ENCODE measurements around the gene SDSL. TPM values are rescaled to one million over a fixed set of nuclear protein-coding genes. Genes with fewer than 3 reads are reported as not detected.

The SDSL gene
- total and polyA plus RNA-seq, 2 of the 4 experiments (the other 2 are of a cell fraction): 6.3 to 10.9 TPM

- DNase-seq (no peak), ATAC-seq (ENCODE audit: low read depth) (peak; percentile 66)
- Histone ChIP-seq H3K14ac (replicated peaks; ENCODE audit: low read depth, low read length) (no peak overlapping the region), H3K79me1 (ENCODE audit: low read depth in 1 of 2, low read length in 2 of 2) (no peaks in the 10 kb centered on the region), H4K5ac (ENCODE audit: low read depth, low read length) (no peak overlapping the region), H2AFZ (replicated peaks; ENCODE audit: low read length, poor library complexity) (no peak overlapping the region), H2BK20ac (ENCODE audit: low read depth, low read length) (no peak overlapping the region), H3K27ac (ENCODE audit: insufficient read depth, low read length) (no peak overlapping the region), H3K36me3 (ENCODE audit: control insufficient read depth, insufficient read depth, low read length) (no peaks in the 10 kb centered on the region), H3K4me3 (ENCODE audit: insufficient read depth, low read depth, low read length) (no peak overlapping the region), H3K18ac (ENCODE audit: low read depth, low read length) (no peak overlapping the region), H3K4me1 (ENCODE audit: control insufficient read depth, insufficient read depth, low read length) (no peaks in the 10 kb centered on the region), H4K91ac (ENCODE audit: insufficient read depth, low read depth, low read length) (no peak overlapping the region), H2AK5ac (ENCODE audit: low read depth, low read length) (no peak overlapping the region), H3K9ac (ENCODE audit: low read depth, low read length) (no peak overlapping the region), H3K56ac (ENCODE audit: extremely low read depth, insufficient read depth, low read length) (no peak overlapping the region), H4K20me1 (ENCODE audit: insufficient read depth, low read length) (no peaks in the 10 kb centered on the region), H2BK120ac (ENCODE audit: low read depth, low read length) (no peak overlapping the region), H2BK15ac (ENCODE audit: low read depth, low read length) (no peak overlapping the region), H4K8ac (ENCODE audit: low read depth in 2 of 2, low read length in 2 of 2) (no peak overlapping the region), H3K9me3 (ENCODE audit: control insufficient read depth, insufficient read depth, low read length) (no peaks in the 10 kb centered on the region), H3K9me1 (ENCODE audit: insufficient read depth, low read length) (no peaks in the 10 kb centered on the region), H3K4ac (ENCODE audit: low read depth, low read length) (no peak overlapping the region), H3K4me2 (ENCODE audit: low read depth, low read length) (no peak overlapping the region), H3K23ac (ENCODE audit: low read depth, low read length) (no peak overlapping the region), H2BK5ac (ENCODE audit: low read depth, low read length, poor library complexity, severe bottlenecking) (no peak overlapping the region), H2AK9ac (replicated peaks; ENCODE audit: low read depth, low read length, poor library complexity) (no peak overlapping the region), H3K27me3 (ENCODE audit: control insufficient read depth, insufficient read depth, low read length) (peaks cover 3% of the 10 kb centered on the region; the same call in 1 of the 2 replicates)
- no CpG with 5 or more reads among the region's 6 CpGs for WGBS, 2 experiments (ENCODE audit: extremely low coverage in 2 of 2, insufficient read length in 1 of 2)
- no TSS peak for BruUV-seq (replicated peaks)
- dilution Hi-C loops (cut with HindIII; ENCODE audit: low sequenced_read_pairs, unreplicated experiment): no loop called here
- TF ChIP-seq BHLHE40 (IDR thresholded peaks at IDR 0.05; ENCODE audit: low read depth, low read length) (no peak; the same call in 1 of the 2 replicates), MAZ (IDR thresholded peaks at IDR 0.05; ENCODE audit: borderline replicate concordance, low read depth, low read length) (no peak), RAD21 (IDR thresholded peaks at IDR 0.05; ENCODE audit: low read length) (no peak), MAFK (IDR thresholded peaks at IDR 0.05; ENCODE audit: low read depth, low read length) (no peak)
- intact Hi-C loops (cut with micrococcal nuclease): no loop called here
- POLR2A ChIA-PET (ENCODE audit: unreplicated experiment): no interaction called here
- in situ Hi-C loops (cut with MboI; ENCODE audit: low sequenced_read_pairs): no loop called here
- CTCF ChIA-PET: interaction anchor here (0.6 kb wide), 1 partner anchor 94 kb away, joined by 3 read pairs; no protein-coding TSS in a partner anchor
These were observed 6.0 kb upstream of the SDSL start for GRCh38 chr12:113416091-113416754.
